ENCODE data around the gene NAPG. TPM values are rescaled to one million over a fixed set of nuclear protein-coding genes. Genes with fewer than 3 reads are reported as not detected.

The NAPG gene
- total and polyA plus RNA-seq, 7 donors: 15.0 to 43.5 (median 33.7) TPM

DNA sequence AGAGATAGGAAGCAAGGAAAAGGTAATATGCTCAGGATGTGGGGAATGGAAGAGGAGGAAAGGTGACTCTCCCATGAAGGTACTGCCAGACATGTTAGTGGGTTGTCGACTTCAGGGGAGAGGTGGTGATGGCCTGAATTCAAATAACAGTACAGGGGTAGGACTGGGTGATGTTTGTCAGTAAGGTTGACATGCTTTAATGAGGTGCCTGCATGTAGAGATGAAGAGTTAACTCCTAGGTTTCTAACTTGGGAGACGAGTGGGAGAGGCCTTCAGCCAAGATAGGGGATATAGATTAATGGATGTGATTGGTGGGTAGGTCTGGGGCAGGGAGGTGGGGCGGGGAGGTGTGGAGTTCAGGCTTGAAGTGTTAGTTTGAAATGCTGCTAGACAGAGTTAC is 2.6 kb downstream of the NAPG start:
- TF ChIP-seq, protein P1, sequence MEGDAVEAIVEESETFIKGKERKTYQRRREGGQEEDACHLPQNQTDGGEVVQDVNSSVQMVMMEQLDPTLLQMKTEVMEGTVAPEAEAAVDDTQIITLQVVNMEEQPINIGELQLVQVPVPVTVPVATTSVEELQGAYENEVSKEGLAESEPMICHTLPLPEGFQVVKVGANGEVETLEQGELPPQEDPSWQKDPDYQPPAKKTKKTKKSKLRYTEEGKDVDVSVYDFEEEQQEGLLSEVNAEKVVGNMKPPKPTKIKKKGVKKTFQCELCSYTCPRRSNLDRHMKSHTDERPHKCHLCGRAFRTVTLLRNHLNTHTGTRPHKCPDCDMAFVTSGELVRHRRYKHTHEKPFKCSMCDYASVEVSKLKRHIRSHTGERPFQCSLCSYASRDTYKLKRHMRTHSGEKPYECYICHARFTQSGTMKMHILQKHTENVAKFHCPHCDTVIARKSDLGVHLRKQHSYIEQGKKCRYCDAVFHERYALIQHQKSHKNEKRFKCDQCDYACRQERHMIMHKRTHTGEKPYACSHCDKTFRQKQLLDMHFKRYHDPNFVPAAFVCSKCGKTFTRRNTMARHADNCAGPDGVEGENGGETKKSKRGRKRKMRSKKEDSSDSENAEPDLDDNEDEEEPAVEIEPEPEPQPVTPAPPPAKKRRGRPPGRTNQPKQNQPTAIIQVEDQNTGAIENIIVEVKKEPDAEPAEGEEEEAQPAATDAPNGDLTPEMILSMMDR (IDR thresholded peaks at IDR 0.05): no peak
- TF ChIP-seq EP300 (IDR thresholded peaks at IDR 0.05) (no peak), POLR2A (IDR thresholded peaks at IDR 0.05) (no peak), POLR2AphosphoS5 (IDR thresholded peaks at IDR 0.05) (no peak)
- Histone ChIP-seq H3K27ac (no peak overlapping the region), H3K27me3 (no peaks in the 10 kb centered on the region), H3K4me1 (peaks cover 0 to 50% (median 33%) of the 10 kb centered on the region in 4 donors), H3K4me3 (no peak overlapping the region), H3K36me3 (peaks cover 0 to 7% (median 0%) of the 10 kb centered on the region in 4 donors), H3K9me3 (no peaks in the 10 kb centered on the region)
- intact Hi-C loops (cut with DNase I): loop anchor here (10.0 kb wide), 1 partner anchor 914 kb away; the partner anchor contains the start of gene PPP4R1
- 73 to 87% methylated on average over 3 of the region's 3 CpGs for WGBS, 2 donors
- DNase-seq: no peak

GRCh38 chr18:10530002-10530401 is 4.2 kb downstream of the NAPG start:
- no peak overlapping the region for H3K4me3 ChIP-seq
- H3K27ac ChIP-seq: no peak overlapping the region
- peaks cover 0 to 48% (median 34%) of the 10 kb centered on the region in 4 donors for H3K4me1 ChIP-seq
- intact Hi-C loops (cut with DNase I): no loop called here
- H3K36me3 ChIP-seq: peaks cover 0 to 20% (median 0%) of the 10 kb centered on the region in 4 donors
- TF ChIP-seq POLR2AphosphoS5 (IDR thresholded peaks at IDR 0.05): no peak
- TF ChIP-seq, protein P1 (IDR thresholded peaks at IDR 0.05): no peak
- TF ChIP-seq POLR2A (IDR thresholded peaks at IDR 0.05): no peak
- no peak for TF ChIP-seq EP300 (IDR thresholded peaks at IDR 0.05)
- H3K27me3 ChIP-seq: no peaks in the 10 kb centered on the region
- no peak for DNase-seq
- 74 to 80% methylated on average over 3 of the region's 3 CpGs for WGBS, 2 donors
- no peaks in the 10 kb centered on the region for H3K9me3 ChIP-seq

GRCh38 chr18:10530852-10531251 is 5.0 kb downstream of the NAPG start:
- intact Hi-C loops (cut with DNase I): no loop called here
- no peak overlapping the region for H3K27ac ChIP-seq
- H3K36me3 ChIP-seq: peaks cover 0 to 20% (median under 1%) of the 10 kb centered on the region in 4 donors
- no peaks in the 10 kb centered on the region for H3K27me3 ChIP-seq
- no peak overlapping the region for H3K4me3 ChIP-seq
- TF ChIP-seq, protein P1 (IDR thresholded peaks at IDR 0.05): no peak
- TF ChIP-seq EP300 (IDR thresholded peaks at IDR 0.05) (no peak), POLR2A (IDR thresholded peaks at IDR 0.05) (no peak), POLR2AphosphoS5 (IDR thresholded peaks at IDR 0.05) (no peak)
- H3K9me3 ChIP-seq: no peaks in the 10 kb centered on the region
- 85 to 88% methylated on average over 3 of the region's 3 CpGs for WGBS, 2 donors
- no peak for DNase-seq
- H3K4me1 ChIP-seq: peaks cover 0 to 41% (median 28%) of the 10 kb centered on the region in 4 donors

DNA sequence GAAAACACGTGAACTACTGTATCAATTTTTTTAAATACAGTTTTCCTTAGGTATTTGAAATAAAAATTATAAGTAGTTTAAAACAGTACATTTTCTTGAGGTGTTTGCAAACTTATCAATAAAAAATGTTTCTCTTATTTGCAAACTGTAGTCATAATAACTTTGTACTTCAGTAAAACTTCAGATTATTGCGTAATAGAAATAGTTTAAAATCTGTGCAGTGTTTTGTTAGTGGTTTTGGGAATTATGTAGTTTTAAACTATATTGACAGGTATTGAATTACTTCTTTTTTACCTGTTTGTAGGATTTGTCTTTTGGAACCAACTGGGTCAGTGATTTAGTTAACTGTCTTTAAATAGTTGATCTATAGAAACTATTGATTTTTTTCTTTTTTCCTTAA is 7.3 kb downstream of the NAPG start:
- intact Hi-C loops (cut with DNase I): no loop called here
- Histone ChIP-seq H3K4me3 (no peak overlapping the region), H3K36me3 (peaks cover 0 to 20% (median 3%) of the 10 kb centered on the region in 4 donors), H3K27me3 (no peaks in the 10 kb centered on the region), H3K27ac (no peak overlapping the region), H3K4me1 (peaks cover 0 to 27% (median 13%) of the 10 kb centered on the region in 4 donors), H3K9me3 (no peaks in the 10 kb centered on the region)
- WGBS, 2 donors: 96% methylated on average over 2 of the region's 2 CpGs
- TF ChIP-seq POLR2AphosphoS5 (IDR thresholded peaks at IDR 0.05): no peak
- TF ChIP-seq EP300 (IDR thresholded peaks at IDR 0.05): no peak
- no peak for TF ChIP-seq POLR2A (IDR thresholded peaks at IDR 0.05)
- TF ChIP-seq, protein P1 (IDR thresholded peaks at IDR 0.05): no peak
- no peak for DNase-seq

GRCh38 chr18:10536280-10536679 is 10.5 kb downstream of the NAPG start:
- DNase-seq: no peak
- H3K4me3 ChIP-seq: no peak overlapping the region
- peaks cover 9 to 39% (median 18%) of the 10 kb centered on the region in 4 donors for H3K36me3 ChIP-seq
- no peaks in the 10 kb centered on the region for H3K9me3 ChIP-seq
- intact Hi-C loops (cut with DNase I): no loop called here
- TF ChIP-seq, protein P1 (IDR thresholded peaks at IDR 0.05): no peak
- TF ChIP-seq EP300 (IDR thresholded peaks at IDR 0.05) (no peak), POLR2A (IDR thresholded peaks at IDR 0.05) (no peak), POLR2AphosphoS5 (IDR thresholded peaks at IDR 0.05) (no peak)
- H3K27me3 ChIP-seq: no peaks in the 10 kb centered on the region
- peaks cover 0 to 7% (median 2%) of the 10 kb centered on the region in 4 donors for H3K4me1 ChIP-seq
- no peak overlapping the region for H3K27ac ChIP-seq
- 93% methylated on average over 2 of the region's 2 CpGs for WGBS, 2 donors
